Measurements from ENCODE around the gene POR. TPM values are rescaled to one million over a fixed set of nuclear protein-coding genes. Genes with fewer than 3 reads are reported as not detected.
"Not testable (repeated sequence)": the region's sequence is repeated elsewhere in the genome, so short reads cannot be mapped to it uniquely, and the experiment has no call there.

The POR gene
- total RNA-seq, 4 donors from 2014 or later: 37.8 to 71.4 (median 63.6) TPM

- Histone ChIP-seq H3K27ac (replicated peaks in 1 of 4) (no peak overlapping the region), H3K36me3 (no peaks in the 10 kb centered on the region), H3K4me3 (no peak overlapping the region), H3K9me3 (no peaks in the 10 kb centered on the region), H3K4me1 (peaks cover 0 to 8% (median 6%) of the 10 kb centered on the region in 4 donors), H3K27me3 (no peaks in the 10 kb centered on the region)
- 82% methylated on average over 10 of the region's 10 CpGs for WGBS
- TF ChIP-seq EP300 (IDR thresholded peaks at IDR 0.05) (no peak), CTCF (IDR thresholded peaks at IDR 0.05) (no peak), POLR2AphosphoS5 (IDR thresholded peaks at IDR 0.05) (no peak), POLR2A (IDR thresholded peaks at IDR 0.05; ENCODE audit: low read depth) (no peak)
- intact Hi-C loops (cut with DNase I): no loop called here
- DNase-seq (ENCODE audit: extremely low spot score): no peak
Observed at GRCh38 chr7:75906991-75907667, 7.8 kb upstream of the POR start.

GRCh38 chr7:75907668-75908039, 7.3 kb upstream of the POR start:
- H3K9me3 ChIP-seq; H3K36me3 ChIP-seq; H3K27ac ChIP-seq (replicated peaks in 1 of 4); DNase-seq (ENCODE audit: extremely low spot score); H3K27me3 ChIP-seq; intact Hi-C loops (cut with DNase I); H3K4me1 ChIP-seq; H3K4me3 ChIP-seq: not testable (repeated sequence)
- WGBS: 90% methylated on average over 9 of the region's 9 CpGs

GRCh38 chr7:75909521-75910132, 5.3 kb upstream of the POR start:
- H3K27ac ChIP-seq (replicated peaks in 1 of 4): no peak overlapping the region
- H3K27me3 ChIP-seq: no peaks in the 10 kb centered on the region
- H3K9me3 ChIP-seq: no peaks in the 10 kb centered on the region
- intact Hi-C loops (cut with DNase I): loop anchor here (5.0 kb wide), 1 partner anchor 88 kb away; no protein-coding TSS in a partner anchor
- WGBS: 90% methylated on average over 5 of the region's 5 CpGs
- TF ChIP-seq POLR2AphosphoS5 (IDR thresholded peaks at IDR 0.05): no peak
- no peak for TF ChIP-seq EP300 (IDR thresholded peaks at IDR 0.05)
- TF ChIP-seq POLR2A (IDR thresholded peaks at IDR 0.05; ENCODE audit: low read depth): no peak
- no peak for TF ChIP-seq CTCF (IDR thresholded peaks at IDR 0.05)
- peaks cover 7 to 17% (median 15%) of the 10 kb centered on the region in 4 donors for H3K4me1 ChIP-seq
- DNase-seq (ENCODE audit: extremely low spot score): no peak
- H3K4me3 ChIP-seq: no peak overlapping the region
- no peaks in the 10 kb centered on the region for H3K36me3 ChIP-seq

- not testable (repeated sequence) for H3K4me3 ChIP-seq; H3K27ac ChIP-seq (replicated peaks in 1 of 4); H3K27me3 ChIP-seq; DNase-seq (ENCODE audit: extremely low spot score); H3K36me3 ChIP-seq; H3K9me3 ChIP-seq
- intact Hi-C loops (cut with DNase I): loop anchor here (5.0 kb wide), 1 partner anchor 86 kb away; no protein-coding TSS in a partner anchor
- H3K4me1 ChIP-seq: peaks cover 7 to 19% (median 15%) of the 10 kb centered on the region in 4 donors
- WGBS: 72% methylated on average over 12 of the region's 12 CpGs
Observed at GRCh38 chr7:75911186-75911585, 3.8 kb upstream of the POR start.

GRCh38 chr7:75913437-75913836, 1.5 kb upstream of the POR start:
- peaks cover 16 to 31% (median 30%) of the 10 kb centered on the region in 4 donors for H3K4me1 ChIP-seq
- no peaks in the 10 kb centered on the region for H3K36me3 ChIP-seq
- no peak for DNase-seq (ENCODE audit: extremely low spot score)
- H3K27ac ChIP-seq (replicated peaks in 1 of 4): no peak overlapping the region
- no peaks in the 10 kb centered on the region for H3K27me3 ChIP-seq
- H3K9me3 ChIP-seq: no peaks in the 10 kb centered on the region
- H3K4me3 ChIP-seq: no peak overlapping the region
- intact Hi-C loops (cut with DNase I): loop anchor here (5.0 kb wide), 1 partner anchor 84 kb away; no protein-coding TSS in a partner anchor
- 98% methylated on average over 6 of the region's 6 CpGs for WGBS
- no peak for TF ChIP-seq CTCF (IDR thresholded peaks at IDR 0.05)
- TF ChIP-seq POLR2AphosphoS5 (IDR thresholded peaks at IDR 0.05): no peak
- TF ChIP-seq POLR2A (IDR thresholded peaks at IDR 0.05; ENCODE audit: low read depth): no peak
- no peak for TF ChIP-seq EP300 (IDR thresholded peaks at IDR 0.05)

All from esophagus muscularis mucosa (tissue), 4 donors.